ENCODE data around the gene CLEC16A.
A peak's percentile ranks its signal among the peaks of the same experiment; 100 is the strongest.

CLEC16A gene

GRCh38 chr16:11047057-11047456, 102.7 kb downstream of the CLEC16A start:
- DNase-seq, result no peak

GRCh38 chr16:11047939-11048800, 103.8 kb downstream of the CLEC16A start:
- no peak for DNase-seq

- no peak for DNase-seq
Observed at GRCh38 chr16:11049396-11050059, 105.2 kb downstream of the CLEC16A start.

GRCh38 chr16:11050536-11050935, 106.2 kb downstream of the CLEC16A start:
- no peak for DNase-seq

- DNase-seq, result no peak
Observed at GRCh38 chr16:11050944-11051343, 106.6 kb downstream of the CLEC16A start.

- no peak for DNase-seq
Observed at GRCh38 chr16:11051430-11051829, 107.1 kb downstream of the CLEC16A start.

GRCh38 chr16:11051879-11052808, 107.8 kb downstream of the CLEC16A start:
- peak; percentile 45 for DNase-seq

- no peak for DNase-seq
Observed at GRCh38 chr16:11053916-11054460, 109.6 kb downstream of the CLEC16A start.

GRCh38 chr16:11056090-11056992, 112.0 kb downstream of the CLEC16A start:
- DNase-seq, result no peak

GRCh38 chr16:11056993-11057649, 112.8 kb downstream of the CLEC16A start:
- no peak for DNase-seq

GRCh38 chr16:11057711-11058345, 113.5 kb downstream of the CLEC16A start:
- no peak for DNase-seq

GRCh38 chr16:11058832-11059231, 114.5 kb downstream of the CLEC16A start:
- no peak for DNase-seq

- no peak for DNase-seq
Observed at GRCh38 chr16:11059588-11059987, 115.2 kb downstream of the CLEC16A start.

GRCh38 chr16:11060364-11060763, 116.0 kb downstream of the CLEC16A start:
- DNase-seq, result no peak

- DNase-seq, result no peak
Observed at GRCh38 chr16:11060842-11061241, 116.5 kb downstream of the CLEC16A start.

- no peak for DNase-seq
Observed at GRCh38 chr16:11061629-11062270, 117.4 kb downstream of the CLEC16A start.

- no peak for DNase-seq
Observed at GRCh38 chr16:11063448-11064201, 119.3 kb downstream of the CLEC16A start.

- no peak for DNase-seq
Observed at GRCh38 chr16:11064202-11064540, 119.8 kb downstream of the CLEC16A start.

- no peak for DNase-seq
Observed at GRCh38 chr16:11064851-11065250, 120.5 kb downstream of the CLEC16A start.
